Keratinocyte (primary cell): ENCODE results near the gene TBC1D16.

ENCODE experiments used
- CTCF ChIP-seq, 3 experiments: IDR thresholded peaks in 1 of 3; conservative IDR thresholded peaks in 1 of 3; optimal IDR thresholded peaks in 1 of 3; 2 replicates in 2 of 3; 3 replicates in 1 of 3; pipeline versions ENCODE3 to v1.5.1; 2011; ENCODE audit warnings: low read length in 3 of 3, mild to moderate bottlenecking in 3 of 3, moderate library complexity in 2 of 3, control low read depth in 1 of 3, inconsistent platforms in 1 of 3; ENCODE audit not compliant: insufficient read depth in 2 of 3; ENCODE audit errors: extremely low read depth in 1 of 3
- EZH2 ChIP-seq: IDR thresholded peaks from one replicate; pipeline ENCODE4 v1.6.1; 2012; ENCODE audit warnings: inconsistent platforms, mild to moderate bottlenecking, low read length, moderate library complexity

- no peak for TF ChIP-seq CTCF (optimal IDR thresholded peaks at IDR 0.05 in 1 of 3, IDR thresholded peaks at IDR 0.05 in 1 of 3, conservative IDR thresholded peaks at IDR 0.05 in 1 of 3; ENCODE audit: extremely low read depth in 1 of 3, insufficient read depth in 2 of 3, low read length in 3 of 3)
- no peak for TF ChIP-seq EZH2
Observed at GRCh38 chr17:79956853-79957252, 78.8 kb downstream of the TBC1D16 start.
